Measurements from ENCODE around the gene AK4.

DNA sequence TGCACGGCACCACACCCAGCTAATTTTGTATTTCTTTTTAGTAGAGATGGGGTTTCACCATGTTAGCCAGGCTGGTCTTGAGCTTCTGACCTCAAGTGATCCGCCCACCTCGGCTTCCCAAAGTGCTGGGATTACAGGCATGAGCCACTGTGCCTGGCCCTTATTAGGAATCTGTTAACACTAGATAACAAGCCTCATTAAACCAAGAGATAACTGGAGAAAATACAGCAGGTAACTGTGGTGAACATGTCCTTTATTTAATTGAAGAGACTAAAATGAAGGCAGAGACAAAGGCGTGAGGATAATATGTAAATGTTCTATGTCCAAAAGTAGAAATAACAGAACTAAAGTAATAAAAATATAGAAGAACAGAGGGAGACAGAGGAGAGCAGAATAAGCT, 89.5 kb downstream of the AK4 start:
- TF ChIP-seq FOXA1 (IDR thresholded peaks at IDR 0.05) (no peak), TARDBP (IDR thresholded peaks at IDR 0.05) (no peak), SP1 (IDR thresholded peaks at IDR 0.05) (no peak), BHLHE40 (IDR thresholded peaks at IDR 0.05; ENCODE audit: borderline replicate concordance) (no peak), ZNF384 (IDR thresholded peaks at IDR 0.05) (no peak)
